ENCODE results near the gene PDCD10.

GRCh38 chr3:167743799-167744198, 9.1 kb upstream of the PDCD10 start:
- TF ChIP-seq POLR2A (IDR thresholded peaks at IDR 0.05) (no peak), CTCF (IDR thresholded peaks at IDR 0.05) (no peak), EP300 (IDR thresholded peaks at IDR 0.05) (no peak)
